ENCODE data around the gene BLM. TPM values are rescaled to one million over a fixed set of nuclear protein-coding genes. Genes with fewer than 3 reads are reported as not detected.

Gene BLM
- total RNA-seq, 1 donor from 2014 or later = 1.2 TPM

DNA sequence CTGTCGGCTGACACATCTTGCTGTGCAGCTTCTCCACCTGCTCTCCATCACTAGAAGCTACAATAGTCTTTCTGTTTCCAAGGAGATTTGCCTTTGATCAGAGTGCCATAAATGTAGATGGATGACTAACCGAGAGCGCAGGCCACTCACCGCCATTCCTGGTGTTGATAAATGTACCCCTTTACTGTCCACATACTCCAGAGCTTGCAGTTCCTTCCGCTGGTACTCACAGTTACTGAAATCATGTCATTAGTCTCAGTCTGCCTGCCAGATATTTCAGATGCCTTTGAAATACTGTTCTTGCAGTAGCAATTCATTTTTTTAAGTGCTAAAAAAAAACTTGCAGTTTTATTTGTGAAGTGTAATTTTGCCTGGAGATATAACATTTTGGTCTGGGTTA is 72.3 kb downstream of the BLM start:
- no peak for DNase-seq (ENCODE audit: low spot score)

DNA sequence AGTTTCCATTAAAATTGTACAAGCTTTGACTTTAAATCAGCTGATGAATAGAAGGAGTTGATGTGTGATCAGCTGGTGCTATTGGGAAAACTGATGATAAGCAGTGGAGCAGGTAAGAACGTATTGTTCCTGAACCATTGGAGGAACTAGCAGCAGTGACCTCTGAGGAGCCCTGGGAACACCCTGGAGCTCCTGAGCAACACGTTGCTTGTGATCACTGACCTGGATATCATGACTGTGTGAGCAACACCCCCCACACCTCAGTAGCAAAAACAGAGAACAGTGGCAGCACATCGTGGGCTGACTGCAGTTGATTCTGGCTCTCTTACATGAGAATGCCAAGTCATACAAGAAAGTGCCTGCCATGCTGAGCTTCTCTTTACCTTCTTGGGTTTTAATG is 72.9 kb downstream of the BLM start:
- no peak for DNase-seq (ENCODE audit: low spot score)

DNA sequence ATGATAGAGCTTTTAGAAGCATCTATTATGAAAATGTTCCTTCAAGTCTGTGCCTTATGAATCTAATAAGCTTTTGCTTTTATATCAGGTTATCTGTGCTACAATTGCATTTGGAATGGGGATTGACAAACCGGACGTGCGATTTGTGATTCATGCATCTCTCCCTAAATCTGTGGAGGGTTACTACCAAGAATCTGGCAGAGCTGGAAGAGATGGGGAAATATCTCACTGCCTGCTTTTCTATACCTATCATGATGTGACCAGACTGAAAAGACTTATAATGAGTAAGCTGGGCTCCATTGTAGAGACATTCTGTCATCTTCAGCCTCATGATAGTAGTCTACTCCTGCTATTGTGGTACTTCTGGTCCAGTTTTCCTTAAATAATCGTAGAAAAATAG is 73.4 kb downstream of the BLM start:
- no peak for DNase-seq (ENCODE audit: low spot score)

GRCh38 chr15:90794538-90794937 is 77.4 kb downstream of the BLM start:
- DNase-seq (ENCODE audit: low spot score) = no peak

GRCh38 chr15:90799639-90800170 is 82.6 kb downstream of the BLM start:
- no peak for DNase-seq (ENCODE audit: low spot score)

GRCh38 chr15:90801803-90802202 is 84.7 kb downstream of the BLM start:
- no peak for DNase-seq (ENCODE audit: low spot score)

DNA sequence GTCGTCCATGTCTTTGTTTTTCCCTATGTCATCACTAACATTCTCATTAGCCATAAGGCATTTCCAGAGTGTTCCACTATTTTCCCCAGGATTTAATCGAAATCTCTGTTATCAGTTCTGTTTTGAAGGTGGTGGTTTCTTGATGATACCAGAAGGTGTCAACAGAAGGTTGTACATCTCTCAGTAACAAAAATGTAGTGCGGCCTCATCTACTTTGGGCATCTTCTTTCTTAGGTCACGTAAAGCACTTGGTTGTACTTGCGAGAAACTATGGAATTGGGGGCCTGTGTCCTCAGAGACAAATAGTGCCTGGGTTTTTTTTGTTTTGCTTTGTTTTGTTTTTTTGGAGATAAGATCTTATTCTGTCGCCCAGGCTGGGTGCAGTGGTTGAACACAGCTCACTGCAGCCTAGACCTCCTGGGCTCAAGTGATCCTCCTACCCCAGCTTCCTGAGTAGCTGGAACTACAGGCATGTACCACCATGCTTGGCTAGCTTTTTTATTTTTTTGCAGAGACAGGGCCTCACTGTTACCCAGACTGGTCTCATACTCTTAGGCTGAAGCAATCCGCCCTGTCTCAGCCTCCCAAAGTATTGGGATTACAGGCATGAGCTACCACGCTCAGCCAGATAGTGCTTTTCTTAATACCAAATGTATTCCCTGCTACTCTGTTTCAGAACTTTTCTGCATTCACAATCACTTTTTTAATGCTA is 90.1 kb downstream of the BLM start:
- DNase-seq (ENCODE audit: low spot score) = no peak

- no peak for DNase-seq (ENCODE audit: low spot score)
These were observed 90.6 kb downstream of the BLM start for GRCh38 chr15:90807786-90808086.

DNA sequence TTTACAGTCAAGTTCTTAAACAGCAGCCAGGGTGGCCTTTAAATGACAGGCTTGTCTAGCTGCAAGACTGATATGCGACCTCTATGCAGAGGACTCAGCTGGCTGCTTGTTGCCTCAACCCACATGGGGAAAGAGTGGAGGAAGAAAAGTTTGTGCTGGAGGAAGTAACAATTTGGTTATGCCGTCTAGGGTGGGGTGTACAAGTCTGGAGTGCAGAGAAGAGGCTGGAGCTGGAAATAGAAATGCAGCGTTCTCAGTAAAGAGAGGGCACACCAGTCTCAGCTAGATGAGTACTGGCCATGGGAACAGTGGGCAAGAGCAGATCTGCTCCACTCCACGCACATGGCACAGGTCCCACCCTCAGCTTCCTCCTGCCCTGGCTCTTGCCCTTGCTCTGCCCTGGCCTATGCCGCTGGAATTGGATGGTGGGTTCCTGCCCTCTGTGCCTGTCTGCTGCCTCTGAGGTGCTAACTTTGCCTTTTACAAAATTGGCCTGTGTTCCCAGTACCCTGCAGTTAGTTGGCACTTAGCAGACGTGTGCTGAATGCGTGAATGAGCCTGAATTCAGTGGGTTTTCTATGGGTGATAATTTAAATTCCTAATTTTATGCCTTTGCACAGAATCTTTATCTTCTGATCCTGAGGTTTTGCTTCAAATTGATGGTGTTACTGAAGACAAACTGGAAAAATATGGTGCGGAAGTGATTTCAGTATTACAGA is 91.5 kb downstream of the BLM start:
- no peak for DNase-seq (ENCODE audit: low spot score)

GRCh38 chr15:90809536-90809935 is 92.4 kb downstream of the BLM start:
- DNase-seq (ENCODE audit: low spot score) = no peak

- DNase-seq (ENCODE audit: low spot score) = no peak
These were observed 93.2 kb downstream of the BLM start for GRCh38 chr15:90810354-90810753.

- no peak for DNase-seq (ENCODE audit: low spot score)
These were observed 95.2 kb downstream of the BLM start for GRCh38 chr15:90812171-90812957.

GRCh38 chr15:90812958-90813265 is 95.8 kb downstream of the BLM start:
- DNase-seq (ENCODE audit: low spot score) = no peak

- no peak for DNase-seq (ENCODE audit: low spot score)
These were observed 96.6 kb downstream of the BLM start for GRCh38 chr15:90813796-90814190.

- no peak for DNase-seq (ENCODE audit: low spot score)
These were observed 97.2 kb downstream of the BLM start for GRCh38 chr15:90814191-90814821.

DNA sequence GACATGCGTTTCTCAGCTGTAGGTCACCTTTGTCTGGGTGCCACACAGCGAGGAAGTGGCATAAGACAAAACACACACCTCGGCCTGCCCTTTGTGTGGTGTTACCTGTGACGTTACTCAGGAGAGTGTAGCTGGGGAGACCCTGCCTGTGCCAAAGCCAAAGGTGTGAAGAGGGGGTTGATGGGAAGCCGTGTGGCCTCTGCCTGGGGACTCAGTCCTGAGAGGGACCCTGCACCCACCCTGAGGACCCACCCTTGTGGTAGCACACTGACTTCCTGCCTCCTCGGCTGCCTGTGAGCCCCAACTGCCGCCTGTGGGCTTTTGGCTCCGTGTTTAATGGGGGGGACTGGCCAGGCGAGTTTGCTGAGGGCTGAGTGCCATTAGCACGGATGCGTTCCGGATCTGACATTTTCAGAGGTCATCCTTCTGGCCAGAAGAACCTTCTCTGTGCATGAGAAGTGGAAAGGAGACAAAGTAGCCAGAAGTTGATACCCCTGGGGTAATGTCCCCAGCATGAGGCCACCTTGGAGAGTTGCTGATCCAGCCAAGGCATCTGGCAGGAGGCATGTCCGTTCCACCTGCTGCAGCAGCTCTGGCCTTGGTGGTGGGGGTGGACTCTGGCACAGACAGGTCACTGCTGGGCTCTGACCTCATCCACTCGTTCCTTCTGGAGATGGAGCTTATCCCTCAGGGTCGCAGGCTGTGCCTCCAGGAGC is 99.4 kb downstream of the BLM start:
- no peak for DNase-seq (ENCODE audit: low spot score)

GRCh38 chr15:90817117-90818057 is 100.2 kb downstream of the BLM start:
- no peak for DNase-seq (ENCODE audit: low spot score)

- DNase-seq (ENCODE audit: low spot score) = no peak
These were observed 101.4 kb downstream of the BLM start for GRCh38 chr15:90818251-90819210.

GRCh38 chr15:90819390-90819789 is 102.2 kb downstream of the BLM start:
- no peak for DNase-seq (ENCODE audit: low spot score)
